GM12878 (cell line): ENCODE measurements around the gene PPP2R2D.

ENCODE experiments used
- CTCF ChIP-seq, 3 experiments: IDR thresholded peaks in 2 of 3; conservative IDR thresholded peaks in 1 of 3; 2 replicates each; pipeline ENCODE4 v1.5.1; 2011; ENCODE audit warnings: low read depth in 3 of 3, low read length in 3 of 3, mild to moderate bottlenecking in 3 of 3, control low read depth in 2 of 3, moderate library complexity in 2 of 3, inconsistent platforms in 1 of 3, mixed read lengths in 1 of 3; ENCODE audit not compliant: control insufficient read depth in 2 of 3, insufficient read depth in 1 of 3; ENCODE audit errors: extremely low read depth in 1 of 3
- MAX ChIP-seq: IDR thresholded peaks from 2 replicates; pipeline ENCODE4 v1.6.1; 2012; ENCODE audit warnings: low read depth, low read length, improper control_type of control experiment

DNA sequence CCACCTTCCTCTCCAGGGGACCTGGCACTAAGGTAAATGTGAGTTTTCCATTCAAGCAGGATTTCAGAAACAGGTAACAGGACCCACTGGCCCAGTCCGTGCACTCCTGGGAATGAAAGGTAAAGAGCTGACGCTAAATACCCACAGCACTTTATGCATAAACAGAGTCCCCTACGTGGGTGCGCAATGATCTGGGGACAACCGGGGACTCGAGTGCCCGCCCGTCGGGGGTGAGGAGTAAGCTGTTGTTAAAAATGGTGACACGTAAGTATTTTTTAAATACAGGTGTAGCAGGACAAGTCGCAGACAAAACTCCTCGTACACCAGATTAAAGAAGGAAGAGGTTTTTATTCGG is 47.2 kb upstream of the PPP2R2D start:
- TF ChIP-seq CTCF (IDR thresholded peaks at IDR 0.05 in 2 of 3, conservative IDR thresholded peaks at IDR 0.05 in 1 of 3; ENCODE audit: control insufficient read depth in 2 of 3, extremely low read depth in 1 of 3, insufficient read depth in 1 of 3, low read depth in 3 of 3, low read length in 3 of 3) (no peak), MAX (no peak)
